Glomerular visceral epithelial cell (primary cell): Measurements from ENCODE around the gene C2orf92.
"Not testable (repeated sequence)": the region's sequence is repeated elsewhere in the genome, so short reads cannot be mapped to it uniquely, and the experiment has no call there.

Experiments used
- DNase-seq: peaks from one replicate; pipeline ENCODE4 v3.0.0-alpha.2; 2016; ENCODE audit errors: extremely low spot score

C2orf92 gene

GRCh38 chr2:97669448-97669847, at the start of gene C2orf92:
TSS of gene C2orf92 (plus strand) at chr2:97669713. CDS start at chr2:97669789, 76 bp downstream.
- no peak for DNase-seq

- DNase-seq = not testable (repeated sequence)
Measured at GRCh38 chr2:97620492-97620891, 49.0 kb upstream of the C2orf92 start.

GRCh38 chr2:97622976-97623375, 46.5 kb upstream of the C2orf92 start:
- DNase-seq = not testable (repeated sequence)

- DNase-seq = not testable (repeated sequence)
Measured at GRCh38 chr2:97625354-97626048, 44.0 kb upstream of the C2orf92 start.

- DNase-seq = not testable (repeated sequence)
Measured at GRCh38 chr2:97626049-97626430, 43.5 kb upstream of the C2orf92 start.

- no peak for DNase-seq
Measured at GRCh38 chr2:97644023-97644717, 25.3 kb upstream of the C2orf92 start.

GRCh38 chr2:97645112-97645694, 24.3 kb upstream of the C2orf92 start:
- DNase-seq = no peak

GRCh38 chr2:97645695-97646629, 23.6 kb upstream of the C2orf92 start, which contains the start of gene COX5B:
TSS of gene COX5B (plus strand) at chr2:97646062. CDS start at chr2:97646087, 25 bp downstream.
- peak; percentile 99 for DNase-seq

- DNase-seq = no peak
Measured at GRCh38 chr2:97646977-97647376, 22.5 kb upstream of the C2orf92 start.

- DNase-seq = no peak
Measured at GRCh38 chr2:97651114-97651513, 18.4 kb upstream of the C2orf92 start.

- DNase-seq = no peak
Measured at GRCh38 chr2:97653473-97653872, 16.0 kb upstream of the C2orf92 start.

- no peak for DNase-seq
Measured at GRCh38 chr2:97653874-97654273, 15.6 kb upstream of the C2orf92 start.

- no peak for DNase-seq
Measured at GRCh38 chr2:97654309-97654708, 15.2 kb upstream of the C2orf92 start.

- no peak for DNase-seq
Measured at GRCh38 chr2:97654791-97655190, 14.7 kb upstream of the C2orf92 start.

- DNase-seq = no peak
Measured at GRCh38 chr2:97656129-97656755, 13.3 kb upstream of the C2orf92 start.

GRCh38 chr2:97656905-97657587, 12.5 kb upstream of the C2orf92 start:
- DNase-seq = no peak

- DNase-seq = no peak
Measured at GRCh38 chr2:97657986-97658690, 11.4 kb upstream of the C2orf92 start.

- DNase-seq = no peak
Measured at GRCh38 chr2:97658691-97659157, 10.8 kb upstream of the C2orf92 start.

- no peak for DNase-seq
Measured at GRCh38 chr2:97659256-97660043, 10.1 kb upstream of the C2orf92 start.
